ENCODE data around the gene CATSPERD.
A peak's percentile ranks its signal among the peaks of the same experiment; 100 is the strongest.
"Not testable (repeated sequence)": the region's sequence is repeated elsewhere in the genome, so short reads cannot be mapped to it uniquely, and the experiment has no call there.

Gene CATSPERD

DNA sequence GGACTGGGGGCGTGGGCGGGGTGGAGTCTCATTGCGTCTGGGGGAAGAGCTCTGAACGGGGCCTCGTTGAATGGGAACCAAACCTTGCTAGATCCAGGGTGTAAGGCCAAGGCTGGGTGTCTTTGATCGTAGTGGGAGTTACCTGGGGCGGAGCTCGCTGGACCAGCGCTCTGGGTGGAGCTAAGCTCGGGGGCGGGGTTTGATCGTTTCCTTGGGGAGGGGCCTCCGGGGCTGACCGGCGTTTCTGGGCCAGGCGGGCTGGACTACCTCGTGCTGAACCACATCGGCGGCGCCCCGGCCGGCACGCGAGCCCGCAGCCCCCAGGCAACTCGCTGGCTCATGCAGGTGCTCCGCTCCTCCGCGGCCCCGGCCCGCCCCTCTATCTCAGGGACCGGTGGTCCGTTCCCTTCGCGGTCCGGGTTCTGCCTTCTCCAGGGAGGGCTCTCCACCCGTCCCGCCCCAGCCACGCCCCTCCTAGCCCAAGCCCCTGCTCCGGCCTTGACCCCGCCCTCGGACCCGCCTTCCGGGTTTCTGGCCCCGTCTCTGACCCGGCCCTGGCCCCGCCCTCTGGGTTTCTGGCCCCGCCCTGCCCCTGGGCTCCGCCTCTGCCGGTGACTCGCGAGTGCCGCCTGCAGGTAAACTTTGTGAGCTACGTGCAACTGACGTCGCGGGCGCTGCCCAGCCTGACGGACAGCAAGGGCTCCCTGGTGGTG, 33.6 kb upstream of the CATSPERD start:
- no peak for DNase-seq

DNA sequence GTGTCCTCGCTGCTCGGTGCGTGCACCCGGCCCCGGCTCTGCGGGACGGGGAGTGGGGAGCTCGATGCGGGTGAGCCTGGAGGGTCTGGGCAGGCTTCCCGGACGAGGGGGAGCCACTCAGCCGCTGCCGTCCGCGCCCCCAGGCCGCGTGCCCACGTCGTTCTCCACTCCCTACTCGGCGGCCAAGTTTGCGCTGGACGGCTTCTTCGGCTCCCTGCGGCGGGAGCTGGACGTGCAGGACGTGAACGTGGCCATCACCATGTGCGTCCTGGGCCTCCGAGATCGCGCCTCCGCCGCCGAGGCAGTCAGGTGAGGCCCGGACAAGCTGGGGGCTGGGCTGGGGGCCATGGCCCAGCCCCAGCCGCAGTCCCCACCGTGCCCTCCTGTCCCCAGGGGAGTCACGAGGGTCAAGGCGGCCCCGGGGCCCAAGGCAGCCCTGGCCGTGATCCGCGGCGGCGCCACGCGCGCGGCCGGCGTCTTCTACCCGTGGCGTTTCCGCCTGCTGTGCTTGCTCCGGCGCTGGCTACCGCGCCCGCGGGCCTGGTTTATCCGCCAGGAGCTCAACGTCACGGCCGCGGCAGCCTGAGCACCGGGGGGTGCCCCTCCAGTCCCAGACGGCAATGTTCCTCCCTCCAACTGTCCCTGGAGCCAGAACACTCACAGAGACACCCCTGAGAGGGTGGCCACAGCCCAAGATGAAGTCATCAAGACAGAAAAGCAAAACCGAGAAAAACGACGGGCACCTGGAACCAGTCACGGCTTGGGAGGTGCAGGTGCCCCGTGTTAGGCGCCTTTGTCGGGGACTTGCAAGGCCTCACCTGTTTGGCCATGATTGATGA, 32.9 kb upstream of the CATSPERD start:
- DNase-seq = no peak

DNA sequence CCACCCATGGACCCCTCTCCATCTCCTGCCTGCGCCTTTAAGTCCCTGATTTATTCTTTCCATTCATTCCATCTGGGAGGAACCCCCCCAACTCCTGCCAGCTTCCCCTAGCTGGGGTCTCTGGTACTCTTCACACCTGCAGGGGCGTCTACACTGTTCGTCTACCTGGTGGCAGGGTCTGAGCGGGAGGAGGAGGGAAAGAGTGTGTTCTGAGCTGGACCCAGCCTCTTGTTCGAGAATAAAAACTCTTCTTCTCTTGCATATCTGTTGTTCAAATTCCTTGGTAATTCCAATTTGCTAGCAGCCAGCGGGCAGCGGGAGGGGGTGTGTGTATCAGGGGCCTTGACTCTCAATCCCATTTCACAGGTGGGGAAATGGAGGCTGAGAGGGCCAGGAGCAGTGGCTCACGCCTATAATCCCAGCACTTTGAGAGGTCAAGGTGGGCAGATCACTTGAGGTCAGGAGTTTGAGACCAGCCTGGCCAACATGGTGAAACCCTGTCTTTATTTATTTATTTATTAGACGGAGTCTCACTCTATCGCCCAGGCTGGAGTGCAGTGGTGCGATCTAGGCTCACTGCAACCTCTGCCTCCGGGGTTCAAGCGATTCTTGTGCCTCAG, 32.1 kb upstream of the CATSPERD start:
- DNase-seq = not testable (repeated sequence)

DNA sequence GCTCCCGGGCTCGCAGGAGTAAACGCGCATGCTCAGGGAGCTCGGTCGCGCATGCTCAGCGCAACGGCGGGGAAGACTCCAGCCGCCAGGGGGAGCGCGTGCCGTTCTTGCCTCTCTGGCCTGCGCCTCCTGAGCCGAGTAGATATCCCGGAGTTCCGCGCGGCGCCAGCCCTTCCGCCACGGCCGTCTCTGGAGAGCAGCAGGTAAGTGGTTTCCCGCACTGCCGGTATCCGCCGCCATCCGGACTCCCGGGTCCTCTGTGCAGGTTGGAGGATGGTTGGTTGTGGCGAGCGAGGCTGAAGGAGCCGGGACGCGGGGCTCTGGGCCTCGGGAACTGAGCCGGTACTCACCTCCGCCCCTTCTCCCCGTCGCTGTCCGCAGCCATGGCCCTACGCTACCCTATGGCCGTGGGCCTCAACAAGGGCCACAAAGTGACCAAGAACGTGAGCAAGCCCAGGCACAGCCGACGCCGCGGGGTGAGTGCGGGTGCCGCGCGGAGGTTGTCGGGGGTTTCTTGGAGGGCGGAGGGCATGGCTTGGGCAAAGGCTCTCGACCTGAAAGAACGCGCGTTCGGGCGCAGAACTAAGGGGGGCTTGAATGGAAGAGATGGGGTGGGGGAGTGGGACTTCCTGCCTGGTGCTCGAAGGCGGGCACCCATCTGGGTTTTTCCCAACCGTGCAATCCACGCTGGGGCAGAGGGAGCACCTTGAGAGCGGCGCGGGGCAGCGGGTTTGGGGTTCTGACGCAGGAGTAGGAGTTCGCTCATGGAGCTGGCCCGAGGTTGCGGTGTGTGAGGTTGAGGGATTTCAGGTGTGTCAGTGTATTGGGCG, 30.1 kb upstream of the CATSPERD start, which contains the start of gene RPL36:
RPL36 (plus strand) TSS at position 171 of the 830 bp plus-strand sequence; CDS start at position 384, 213 bp downstream.
- peak; percentile 91 for DNase-seq

DNA sequence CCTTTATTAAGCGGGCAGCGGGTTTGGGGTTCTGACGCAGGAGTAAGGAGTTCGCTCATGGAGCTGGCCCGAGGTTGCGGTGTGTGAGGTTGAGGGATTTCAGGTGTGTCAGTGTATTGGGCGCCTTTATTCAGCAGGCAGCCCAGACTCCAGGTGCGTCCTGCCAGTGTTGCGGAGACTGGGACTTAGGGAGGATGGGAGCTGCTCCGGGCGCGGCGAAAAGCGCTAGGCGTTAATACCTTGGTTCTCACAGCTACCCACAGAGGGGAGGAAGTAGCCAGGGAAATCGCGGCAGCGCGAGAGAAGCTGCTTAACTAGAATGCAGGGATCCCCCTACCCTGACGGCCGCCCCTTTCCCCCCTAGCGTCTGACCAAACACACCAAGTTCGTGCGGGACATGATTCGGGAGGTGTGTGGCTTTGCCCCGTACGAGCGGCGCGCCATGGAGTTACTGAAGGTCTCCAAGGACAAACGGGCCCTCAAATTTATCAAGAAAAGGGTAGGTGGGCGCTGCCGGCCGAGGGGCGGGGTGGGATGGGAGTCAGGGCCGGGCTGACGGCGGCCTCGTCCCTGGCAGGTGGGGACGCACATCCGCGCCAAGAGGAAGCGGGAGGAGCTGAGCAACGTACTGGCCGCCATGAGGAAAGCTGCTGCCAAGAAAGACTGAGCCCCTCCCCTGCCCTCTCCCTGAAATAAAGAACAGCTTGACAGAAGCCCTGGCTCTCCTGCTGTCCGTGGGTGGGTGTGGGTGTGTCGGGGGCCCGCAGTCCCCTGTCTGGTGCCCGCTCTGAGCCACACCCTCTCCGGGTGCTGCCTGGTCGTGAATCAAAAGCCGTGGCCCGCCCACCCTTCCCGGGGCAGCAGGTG, 29.2 kb upstream of the CATSPERD start:
- no peak for DNase-seq

DNA sequence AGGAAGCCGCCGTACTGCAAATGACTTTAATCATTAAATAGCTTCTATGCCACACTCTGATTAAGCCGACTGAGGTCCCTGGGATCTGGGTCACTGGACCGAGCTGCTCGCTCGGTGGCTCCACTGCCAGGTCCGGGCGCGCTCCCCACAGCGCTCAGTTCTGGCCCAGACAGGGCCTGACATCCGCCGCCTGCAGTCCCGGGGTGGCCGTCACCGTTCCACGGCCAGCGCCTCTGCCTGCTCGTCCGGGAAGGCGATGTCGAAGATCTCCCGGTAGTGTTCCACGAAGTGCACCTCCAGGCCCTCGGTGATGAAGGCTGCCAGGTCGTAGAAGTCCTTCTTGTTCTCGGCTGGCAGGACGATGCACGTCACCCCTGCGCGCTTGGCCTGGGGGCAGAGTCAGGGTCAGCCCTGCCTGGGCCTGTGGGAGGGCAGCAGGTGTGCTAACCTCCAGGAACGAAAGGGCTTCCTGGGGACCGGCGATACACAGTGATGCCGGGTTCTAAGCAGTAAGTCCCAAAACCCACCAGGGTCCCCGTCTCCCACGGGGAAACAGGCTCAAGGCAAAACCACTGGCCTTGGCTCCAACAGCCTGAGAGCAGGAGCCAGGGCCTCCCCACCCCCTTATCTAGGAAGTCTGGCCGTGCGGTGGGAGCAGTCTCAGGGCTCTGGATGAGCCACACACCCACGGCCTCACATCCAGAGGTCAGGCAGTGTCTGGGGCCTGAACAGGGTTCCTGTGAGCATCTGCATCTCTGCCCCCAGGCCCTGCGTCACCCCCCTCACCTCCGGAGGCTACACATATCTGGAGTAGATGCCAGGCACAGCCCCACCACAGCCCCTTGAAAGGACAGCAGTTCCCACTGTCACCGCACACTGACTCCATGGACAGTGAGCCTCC, 28.4 kb upstream of the CATSPERD start:
- no peak for DNase-seq

DNA sequence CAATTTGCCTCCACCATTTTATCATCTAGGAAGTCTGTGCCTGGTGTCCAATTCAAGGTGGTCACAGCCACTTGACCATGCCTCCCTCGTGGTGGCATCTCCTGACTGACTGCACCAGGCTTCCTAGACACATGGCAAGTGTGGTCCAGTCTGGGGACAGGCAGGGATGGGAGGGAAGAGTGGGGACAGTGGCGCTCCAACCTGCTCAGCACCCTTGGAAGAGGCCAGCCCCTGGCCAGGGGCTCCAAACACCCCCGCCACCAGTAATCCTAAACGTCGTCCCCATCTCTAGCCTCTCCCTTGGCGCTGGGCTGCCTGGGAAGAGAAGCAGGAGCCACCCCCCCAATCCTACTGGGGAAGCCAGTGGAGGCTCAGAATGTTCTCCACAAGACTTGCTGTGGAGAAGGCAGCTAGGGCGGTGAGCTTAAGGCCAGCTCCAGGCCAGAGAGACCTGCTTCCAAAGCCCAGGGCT, 27.7 kb upstream of the CATSPERD start:
- no peak for DNase-seq

DNA sequence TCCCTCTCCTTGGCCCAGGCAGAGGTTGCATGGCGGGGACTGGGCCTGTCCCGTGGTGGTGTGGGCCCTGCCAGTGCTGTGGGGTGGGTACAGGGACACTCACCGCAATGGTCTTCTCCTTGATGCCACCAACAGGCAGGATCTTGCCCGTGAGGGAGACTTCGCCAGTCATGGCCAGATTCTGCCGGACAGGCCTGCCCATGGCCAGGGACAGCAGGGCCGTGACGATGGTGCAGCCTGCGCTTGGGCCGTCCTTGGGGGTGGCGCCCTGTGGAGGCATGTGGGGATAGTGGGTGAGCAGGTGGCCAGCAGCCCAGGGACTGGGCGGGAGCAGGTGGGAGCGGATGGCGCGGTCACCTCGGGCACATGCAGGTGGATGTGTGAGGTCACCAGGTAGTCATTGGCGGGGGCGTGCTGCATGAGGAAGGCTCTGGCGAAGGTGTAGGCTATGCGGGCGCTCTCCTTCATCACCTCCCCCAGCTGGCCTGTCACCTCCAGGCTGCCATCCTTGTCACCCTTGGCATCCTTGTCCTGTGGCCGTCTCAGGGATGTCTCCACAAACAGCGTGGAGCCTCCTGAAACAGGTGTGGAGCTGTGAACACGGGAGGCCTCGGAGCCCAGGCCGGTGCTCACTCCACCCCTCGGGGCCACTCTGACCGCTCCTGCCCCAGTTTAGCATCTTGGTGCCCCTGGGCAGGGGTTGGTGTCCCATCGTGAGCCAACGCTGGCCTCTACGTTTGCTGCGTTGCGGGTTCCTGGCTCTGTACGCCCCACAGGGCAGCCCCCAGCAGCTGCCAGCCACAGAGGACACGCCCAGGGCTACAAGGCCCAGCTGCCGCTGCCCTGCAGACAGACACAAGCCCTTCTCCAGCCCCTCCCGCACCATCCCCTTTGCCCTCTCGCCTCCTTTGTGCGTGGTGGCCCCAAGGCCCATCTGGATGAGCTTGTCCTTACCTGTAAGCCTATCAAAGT, 27.0 kb upstream of the CATSPERD start:
- DNase-seq = no peak

DNA sequence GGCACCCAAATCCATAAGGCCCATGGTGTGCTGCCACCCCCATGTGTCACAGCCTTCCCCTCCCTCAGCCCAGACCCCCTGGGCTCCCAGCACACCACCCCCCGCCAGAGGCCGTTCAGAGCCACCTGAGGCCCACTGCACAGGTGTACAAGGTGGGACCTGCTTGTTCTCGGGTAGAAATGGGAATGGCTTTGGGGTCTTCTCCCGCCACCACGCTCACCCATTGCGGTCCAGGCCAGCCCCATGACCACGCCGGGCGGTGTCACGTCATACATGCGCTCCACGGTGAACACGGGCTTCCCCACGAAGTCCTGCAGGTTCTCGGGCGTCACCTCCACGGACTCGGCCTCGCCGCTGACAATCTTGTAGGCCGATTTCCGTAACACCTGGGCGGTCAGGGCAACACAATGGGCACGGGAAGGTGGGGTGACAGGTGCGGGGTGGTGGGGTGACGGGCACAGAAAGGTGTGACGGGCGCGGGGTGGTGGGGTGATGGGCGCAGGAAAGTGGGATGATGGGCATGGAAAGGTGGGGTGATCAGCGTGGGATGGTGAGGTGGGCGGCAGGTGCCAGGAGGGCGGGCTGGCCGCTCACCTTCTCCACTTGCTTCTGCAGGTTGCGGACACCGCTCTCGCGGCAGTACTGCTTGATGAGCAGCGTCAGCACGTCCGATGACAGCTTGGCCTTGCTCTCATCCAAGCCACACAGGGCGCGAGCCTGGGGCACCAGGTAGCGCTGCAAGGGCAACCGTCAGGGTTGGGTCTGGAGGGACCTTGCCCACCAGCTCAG, 26.1 kb upstream of the CATSPERD start:
- DNase-seq = no peak

DNA sequence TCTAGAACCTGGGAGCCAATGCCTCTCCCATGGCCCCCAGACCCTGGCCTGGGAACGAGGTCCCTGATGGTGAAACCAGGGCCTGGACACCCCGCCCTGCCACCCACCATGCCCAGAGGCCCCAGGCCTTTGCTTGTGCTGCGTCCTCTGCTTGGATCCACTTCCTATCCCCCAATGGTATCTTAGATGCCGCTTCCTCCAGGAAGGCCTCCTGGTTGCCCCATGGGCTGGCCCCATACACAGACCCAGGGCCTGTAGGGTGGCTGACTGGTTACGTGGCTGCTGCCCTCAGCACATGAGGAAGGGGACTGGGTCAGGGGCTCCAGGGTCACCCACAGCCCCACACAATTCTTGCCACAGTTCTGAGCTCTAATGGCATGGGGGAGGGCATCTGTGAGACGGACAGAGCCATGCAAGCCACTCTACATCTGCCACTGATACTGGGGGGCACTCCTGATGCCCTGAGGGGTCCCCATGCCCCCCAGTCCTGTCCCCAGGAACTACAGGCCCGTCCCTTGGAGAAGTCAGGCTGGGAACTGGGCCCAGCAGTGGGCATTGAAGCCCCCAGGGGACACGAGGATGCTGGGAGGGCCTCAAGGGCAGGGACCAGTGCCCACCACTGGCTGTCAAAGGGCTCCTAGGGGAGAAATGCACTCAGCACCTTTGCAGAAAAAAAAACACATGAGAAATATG, 25.3 kb upstream of the CATSPERD start:
- DNase-seq = no peak

DNA sequence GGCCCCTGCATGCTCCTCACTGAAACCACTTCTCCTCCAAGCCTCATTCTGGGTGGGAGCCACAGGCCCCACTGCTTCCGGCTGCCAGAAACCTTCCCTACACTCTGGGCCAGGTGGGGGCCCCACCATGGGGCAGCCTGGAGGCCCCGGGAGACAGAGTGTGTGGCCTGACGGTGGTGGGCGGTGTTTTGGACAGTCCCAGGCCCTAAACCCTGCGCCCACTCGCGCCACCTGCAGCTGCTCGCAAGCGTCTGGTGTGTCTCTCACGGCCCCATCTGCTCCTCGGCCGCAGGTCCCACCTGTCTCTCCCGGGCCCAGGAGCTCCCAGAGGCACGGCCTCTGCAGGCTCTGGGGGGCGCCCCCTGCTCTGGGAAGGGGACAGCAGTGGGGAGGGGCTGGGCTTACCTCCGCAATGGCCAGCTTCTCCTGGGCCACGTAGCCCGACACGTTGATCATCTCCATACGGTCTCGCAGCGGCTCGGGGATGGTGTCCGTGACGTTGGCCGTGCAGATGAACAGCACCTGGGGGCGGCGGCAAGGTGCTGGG, 24.7 kb upstream of the CATSPERD start:
- no peak for DNase-seq

DNA sequence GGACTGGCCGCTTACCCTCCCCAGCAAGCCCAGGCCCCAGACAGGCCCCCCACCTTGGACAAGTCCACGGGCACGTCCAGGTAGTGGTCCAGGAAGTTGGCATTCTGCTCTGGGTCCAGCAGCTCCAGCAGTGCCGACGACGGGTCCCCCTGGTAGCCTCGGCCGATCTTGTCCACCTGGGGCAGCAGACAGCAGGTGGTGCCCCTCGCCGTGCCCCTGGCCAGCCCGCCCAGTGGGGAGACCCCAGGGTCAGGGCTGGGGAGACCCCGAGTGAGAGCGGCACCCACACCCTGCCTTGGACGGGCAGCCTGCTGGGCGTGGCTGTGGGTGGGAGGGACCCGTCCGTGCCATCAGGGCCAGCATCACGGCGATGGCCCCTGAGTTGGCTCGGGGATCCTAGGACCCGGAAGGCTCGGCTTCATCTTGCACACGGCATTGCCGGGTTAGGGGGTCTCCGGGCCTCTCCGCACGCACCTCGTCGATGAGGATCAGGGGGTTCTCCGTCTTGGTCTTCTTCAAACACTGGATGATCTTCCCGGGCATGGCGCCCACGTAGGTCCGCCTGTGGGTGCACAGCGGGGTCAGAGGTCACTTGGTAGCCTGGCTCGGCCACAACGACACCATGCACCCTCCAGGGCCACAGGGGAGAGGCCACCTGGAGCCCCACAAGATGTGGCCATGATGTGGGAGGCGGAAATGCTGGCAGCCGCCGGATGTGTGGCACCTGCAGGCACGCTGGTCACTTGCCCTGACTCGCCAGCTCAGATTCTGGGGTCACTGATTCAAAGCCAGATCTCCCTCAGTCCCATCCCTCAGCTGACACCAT, 24.0 kb upstream of the CATSPERD start:
- DNase-seq = no peak

DNA sequence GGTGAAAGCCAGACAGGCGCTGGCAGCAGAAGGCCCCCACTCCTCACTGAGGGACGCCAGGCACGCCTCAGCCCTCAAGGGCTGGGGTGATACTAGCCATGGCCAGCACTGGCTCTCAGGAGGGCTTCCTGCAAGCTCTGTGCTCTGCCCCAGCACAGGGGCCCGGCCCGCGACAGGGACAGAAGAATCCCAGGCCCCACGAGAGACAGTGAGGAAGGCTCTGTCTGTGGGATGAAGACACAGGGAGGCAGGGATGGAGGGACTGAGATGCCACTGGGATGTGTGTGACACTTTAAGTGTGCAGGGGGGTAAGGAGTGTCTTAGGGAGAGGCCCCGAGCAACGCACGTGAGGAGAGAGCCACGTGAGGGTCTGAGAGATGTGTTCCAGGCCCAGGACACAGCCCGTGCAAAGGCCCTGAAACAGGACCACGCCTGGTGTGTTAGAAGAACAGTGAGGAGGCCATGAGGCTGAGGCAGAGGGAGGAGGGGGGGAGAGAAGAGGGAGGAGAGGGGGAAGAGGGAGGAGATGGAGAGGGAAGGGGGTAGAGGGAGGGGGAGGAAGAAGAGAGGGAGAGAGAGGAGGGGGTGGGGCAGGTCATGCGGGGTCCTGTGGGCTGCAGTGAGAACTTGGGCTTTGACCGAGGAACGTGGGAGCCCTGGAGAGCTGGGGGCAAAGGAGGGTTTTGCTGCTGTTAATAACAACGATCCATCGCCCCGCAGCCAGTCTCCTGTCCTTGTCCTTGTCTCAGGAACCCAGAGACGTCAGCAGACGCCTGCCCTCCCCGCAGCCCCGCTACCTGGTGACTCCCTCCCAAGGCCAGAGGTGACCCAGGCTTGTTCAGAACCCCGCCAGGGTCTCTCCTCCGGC, 23.2 kb upstream of the CATSPERD start:
- DNase-seq = no peak

DNA sequence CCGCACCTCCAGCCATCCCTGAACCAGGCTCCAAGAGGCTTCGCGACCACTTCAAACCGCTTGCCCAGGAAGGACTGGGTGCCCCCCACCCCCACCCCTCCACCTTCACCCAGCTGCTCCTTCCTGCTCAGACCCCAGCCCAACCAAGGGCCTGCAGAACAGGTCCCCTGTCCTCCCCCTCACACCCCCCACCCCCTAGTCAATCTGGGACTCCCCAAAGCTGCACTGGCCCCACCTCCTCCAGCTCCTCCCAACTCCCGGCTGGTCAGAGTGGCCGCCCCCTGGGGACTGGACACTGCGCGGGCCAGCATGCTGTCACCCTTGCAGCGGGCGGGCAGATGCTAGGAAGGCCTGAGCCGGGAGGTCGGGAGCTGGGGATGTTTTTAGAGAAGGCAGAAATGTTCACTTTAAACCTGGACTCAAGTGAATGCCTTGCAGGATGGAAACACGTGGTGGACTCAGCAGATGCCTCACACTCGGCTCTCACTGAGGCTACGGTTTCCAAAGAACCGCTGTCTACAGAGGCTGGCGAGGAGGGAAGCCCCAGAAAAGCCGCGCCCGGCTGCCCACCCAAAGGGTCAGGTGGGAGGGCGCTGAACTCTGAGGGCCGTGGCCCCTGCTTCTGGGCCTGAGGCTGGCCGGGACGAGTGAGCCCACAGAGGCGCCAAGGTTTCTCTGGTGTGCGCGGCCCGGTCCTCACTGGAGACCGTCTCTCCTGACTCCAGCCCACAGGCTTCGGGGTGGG, 22.4 kb upstream of the CATSPERD start:
- DNase-seq = no peak

Data from NCI-H510A (cell line).